SK-N-SH (cell line): ENCODE results near the gene FKBP6. TPM values are rescaled to one million over a fixed set of nuclear protein-coding genes. Genes with fewer than 3 reads are reported as not detected.
A peak's percentile ranks its signal among the peaks of the same experiment; 100 is the strongest.

Experiments
- CTCF ChIA-PET: fragments of 300-600, 350-600 bp; formaldehyde crosslinking; extraction: SDS; loops from one replicate; lab custom pipeline; 2021; lab: Yijun Ruan, JAX
- POLR2A ChIA-PET: fragments of 350-600 bp; sonication (Branson Sonifier 250); formaldehyde crosslinking; extraction: SDS; loops from one replicate; lab custom pipeline; 2020; ENCODE audit warnings: antibody characterized with exemption, inconsistent platforms; lab: Yijun Ruan, JAX
- DNase-seq: peaks from one replicate; pipeline ENCODE4 v3.0.0; 2012
- H2AFZ ChIP-seq: fragments of 200-600 bp; sonication (generic); 2 replicates; pipeline ENCODE4 v1.8.1; 2016; ENCODE audit warnings: antibody characterized with exemption, mild to moderate bottlenecking, low read depth
- H3F3A ChIP-seq: fragments of 200-600 bp; sonication (generic); replicated peaks from 2 replicates; pipeline ENCODE3; 2016; ENCODE audit warnings: antibody characterized with exemption, mild to moderate bottlenecking; ENCODE audit not compliant: insufficient read depth
- H3K27ac ChIP-seq, 2 experiments: fragments of 200-500 bp in 1 of 2; fragments of 200-600 bp in 1 of 2; sonication (Bioruptor generic) in 1 of 2; sonication (generic), shearing (Covaris generic) in 1 of 2; 2 replicates each; pipeline versions ENCODE4 v1.5.1 to v1.6.1; 2014 to 2016; ENCODE audit warnings: low read depth in 2 of 2, inconsistent platforms in 1 of 2, low read length in 1 of 2, mild to moderate bottlenecking in 1 of 2, mixed read lengths in 1 of 2
- H3K27me3 ChIP-seq: fragments of 200-600 bp; sonication (generic), shearing (Covaris generic); 2 replicates; pipeline ENCODE4 v1.6.1; 2016; ENCODE audit warnings: mixed run types; ENCODE audit not compliant: insufficient read depth
- H3K36me3 ChIP-seq, 2 experiments: fragments of 200-500 bp in 1 of 2; fragments of 200-600 bp in 1 of 2; sonication (Bioruptor generic) in 1 of 2; sonication (generic) in 1 of 2; replicated peaks in 1 of 2; 2 replicates each; pipeline versions ENCODE3 to v1.5.1; 2014 to 2016; ENCODE audit warnings: low read length in 1 of 2, mild to moderate bottlenecking in 1 of 2; ENCODE audit not compliant: insufficient read depth in 2 of 2, control insufficient read depth in 1 of 2
- H3K4me1 ChIP-seq, 2 experiments: fragments of 200-500 bp in 1 of 2; fragments of 200-600 bp in 1 of 2; sonication (Bioruptor generic) in 1 of 2; sonication (generic), shearing (Covaris generic) in 1 of 2; 2 replicates each; pipeline versions ENCODE4 v1.5.1 to v1.6.1; 2014 to 2016; ENCODE audit warnings: low read depth in 1 of 2, low read length in 1 of 2, mixed run types in 1 of 2; ENCODE audit not compliant: insufficient read depth in 2 of 2, control insufficient read depth in 1 of 2
- H3K4me2 ChIP-seq: fragments of 200-600 bp; sonication (generic), shearing (Covaris generic); 2 replicates; pipeline ENCODE4 v1.6.1; 2017; ENCODE audit warnings: mixed run types
- H3K4me3 ChIP-seq, 2 experiments: fragments of 200-500 bp in 1 of 2; fragments of 200-600 bp in 1 of 2; sonication (Bioruptor generic) in 1 of 2; sonication (generic), shearing (Covaris generic) in 1 of 2; 2 replicates each; pipeline versions ENCODE4 v1.5.1 to v1.8.1; 2014 to 2016; ENCODE audit warnings: low read depth in 2 of 2, inconsistent platforms in 1 of 2, low read length in 1 of 2, mild to moderate bottlenecking in 1 of 2, mixed read lengths in 1 of 2, moderate library complexity in 1 of 2
- H3K79me2 ChIP-seq: fragments of 200-600 bp; sonication (generic); 2 replicates; pipeline ENCODE4 v1.8.1; 2017; ENCODE audit warnings: mild to moderate bottlenecking; ENCODE audit not compliant: insufficient read depth
- H3K9ac ChIP-seq: fragments of 200-600 bp; sonication (generic); 2 replicates; pipeline ENCODE4 v1.6.1; 2017; ENCODE audit warnings: mixed run types
- H3K9me2 ChIP-seq: fragments of 200-600 bp; sonication (generic); 2 replicates; pipeline ENCODE4 v1.6.1; 2017; ENCODE audit warnings: mixed run types
- H3K9me3 ChIP-seq: fragments of 200-600 bp; sonication (generic); 2 replicates; pipeline ENCODE4 v1.6.1; 2017; ENCODE audit warnings: mixed run types, mild to moderate bottlenecking, moderate library complexity
- H4K20me1 ChIP-seq: fragments of 200-600 bp; sonication (generic); 2 replicates; pipeline ENCODE4 v1.6.1; 2017; ENCODE audit warnings: mild to moderate bottlenecking, mixed run types; ENCODE audit not compliant: insufficient read depth
- EP300 ChIP-seq, 2 experiments: IDR thresholded peaks; 2 replicates each; pipeline versions ENCODE4 v1.4.0 to v1.6.1; 2012; ENCODE audit warnings: borderline replicate concordance in 1 of 2, low read depth in 1 of 2, low read length in 1 of 2
- FOXJ3 ChIP-seq: sonication (generic); formaldehyde crosslinking; IDR thresholded peaks from 2 replicates; pipeline ENCODE4 v1.5.1; 2020; ENCODE audit warnings: mild to moderate bottlenecking, missing genetic modification reagents
- GABPA ChIP-seq: IDR thresholded peaks from 2 replicates; pipeline ENCODE4 v1.4.0; 2012; ENCODE audit warnings: low read depth, mild to moderate bottlenecking
- GATA2 ChIP-seq: sonication (generic); formaldehyde crosslinking; IDR thresholded peaks from 2 replicates; pipeline ENCODE4 v1.5.0; 2020; ENCODE audit warnings: mild to moderate bottlenecking, missing genetic modification reagents
- JUND ChIP-seq: IDR thresholded peaks from 2 replicates; pipeline ENCODE4 v1.4.0; 2012
- MXI1 ChIP-seq: IDR thresholded peaks from 2 replicates; pipeline ENCODE4 v1.6.1; 2012; ENCODE audit warnings: mild to moderate bottlenecking, low read depth, low read length, improper control_type of control experiment
- POLR2AphosphoS5 ChIP-seq: IDR thresholded peaks from 2 replicates; pipeline ENCODE4 v1.6.1; 2012; ENCODE audit warnings: low read depth, low read length
- RCOR1 ChIP-seq: fragments of 150-350 bp; IDR thresholded peaks from 2 replicates; pipeline ENCODE4 v1.6.1; 2017; ENCODE audit warnings: antibody characterized with exemption, low read length
- RFX5 ChIP-seq: IDR thresholded peaks from 2 replicates; pipeline ENCODE4 v1.6.1; 2012; ENCODE audit warnings: mild to moderate bottlenecking, improper control_type of control experiment, low read length
- RXRA ChIP-seq: IDR thresholded peaks from 2 replicates; pipeline ENCODE4 v1.4.0; 2012; ENCODE audit warnings: low read depth, mild to moderate bottlenecking, borderline replicate concordance
- TAF1 ChIP-seq: IDR thresholded peaks from 2 replicates; pipeline ENCODE4 v1.6.1; 2012; ENCODE audit warnings: low read depth, mild to moderate bottlenecking, low read length, moderate library complexity, borderline replicate concordance
- TCF12 ChIP-seq: IDR thresholded peaks from 2 replicates; pipeline ENCODE4 v1.4.0; 2012
- TEAD4 ChIP-seq: IDR thresholded peaks from 2 replicates; pipeline ENCODE4 v1.4.0; 2012; ENCODE audit warnings: mild to moderate bottlenecking, borderline replicate concordance; ENCODE audit not compliant: insufficient read depth
- YY1 ChIP-seq: IDR thresholded peaks from 2 replicates; pipeline ENCODE4 v1.4.0; 2012; ENCODE audit warnings: low read depth, mild to moderate bottlenecking
- WGBS: methylation state at CpG from one replicate; pipeline ENCODE4 v1.1.6; 2017; ENCODE audit warnings: low lambda C conversion rate; 5-methylcytosine and 5-hydroxymethylcytosine counted together
- polyA plus RNA-seq, 3 experiments: library from polyadenylated mRNA; depleted of rRNA; stranded (reverse); fragments of >200 nt; gene quantifications; 2 replicates each; pipeline ENCODE4 v1.2.3, GENCODE V29; 2012
- TF ChIP-seq, protein P1 (sequence below): fragments of 150-350 bp; IDR thresholded peaks from 2 replicates; pipeline ENCODE4 v1.6.1; 2016; ENCODE audit warnings: mild to moderate bottlenecking, low read depth, low read length
- TF ChIP-seq, protein P2 (sequence below): fragments of 150-350 bp; IDR thresholded peaks from 2 replicates; pipeline ENCODE4 v1.6.1; 2017; ENCODE audit warnings: antibody characterized with exemption, low read length, low read depth, borderline replicate concordance
- TF ChIP-seq, protein P3 (sequence below): IDR thresholded peaks from 2 replicates; pipeline ENCODE4 v1.4.0; 2012; ENCODE audit warnings: low read depth
- TF ChIP-seq, protein P4 (sequence below): IDR thresholded peaks from 2 replicates; pipeline ENCODE4 v1.6.1; 2012; ENCODE audit warnings: mild to moderate bottlenecking, low read depth, low read length, moderate library complexity
- TF ChIP-seq, protein P5 (sequence below): IDR thresholded peaks from 2 replicates; pipeline ENCODE4 v1.4.0; 2012; ENCODE audit warnings: low read depth, borderline replicate concordance

FKBP6 gene
- polyA plus RNA-seq, 1 of the 3 experiments (the other 2 are of a cell fraction): not detected

DNA sequence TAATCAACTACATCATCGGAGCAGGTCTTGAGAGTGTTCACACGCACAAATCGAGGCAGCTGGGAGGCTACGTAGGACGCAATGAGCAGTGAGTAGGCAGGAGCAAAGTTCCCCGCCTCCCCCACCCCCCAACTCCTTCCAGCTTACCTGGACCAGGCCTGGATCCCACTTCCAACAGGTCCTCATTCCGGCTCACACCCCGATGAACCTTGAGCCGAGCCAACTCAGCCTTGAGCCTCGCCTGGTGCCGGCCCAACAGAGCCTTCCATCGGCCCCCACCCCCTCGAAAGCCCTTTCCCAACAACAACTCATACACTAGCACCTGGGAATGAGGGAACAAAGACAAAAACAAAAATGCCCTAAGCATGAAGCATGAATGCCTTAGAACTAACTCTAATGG lies 20.5 kb upstream of the FKBP6 start:
- Histone ChIP-seq H3K9me3 (no peaks in the 10 kb centered on the region), H3K4me2 (peak overlapping the region; percentile 94), H3K4me1 (peaks cover 0 to 13% of the 10 kb centered on the region in 2 experiments; a peak in 1 of 4 replicates), H3K27ac (no peak overlapping the region), H3F3A (no peaks in the 10 kb centered on the region), H2AFZ (no peak overlapping the region), H3K4me3 (peak overlapping the region; percentile 69 to 98; a peak in 3 of 4 replicates), H3K27me3 (no peaks in the 10 kb centered on the region), H3K9me2 (no peaks in the 10 kb centered on the region), H3K79me2 (peaks cover 33% of the 10 kb centered on the region; the same call in 1 of the 2 replicates), H4K20me1 (no peaks in the 10 kb centered on the region), H3K9ac (no peak overlapping the region), H3K36me3 (peaks cover 10 to 27% of the 10 kb centered on the region in 2 experiments)
- TF ChIP-seq, protein P1, sequence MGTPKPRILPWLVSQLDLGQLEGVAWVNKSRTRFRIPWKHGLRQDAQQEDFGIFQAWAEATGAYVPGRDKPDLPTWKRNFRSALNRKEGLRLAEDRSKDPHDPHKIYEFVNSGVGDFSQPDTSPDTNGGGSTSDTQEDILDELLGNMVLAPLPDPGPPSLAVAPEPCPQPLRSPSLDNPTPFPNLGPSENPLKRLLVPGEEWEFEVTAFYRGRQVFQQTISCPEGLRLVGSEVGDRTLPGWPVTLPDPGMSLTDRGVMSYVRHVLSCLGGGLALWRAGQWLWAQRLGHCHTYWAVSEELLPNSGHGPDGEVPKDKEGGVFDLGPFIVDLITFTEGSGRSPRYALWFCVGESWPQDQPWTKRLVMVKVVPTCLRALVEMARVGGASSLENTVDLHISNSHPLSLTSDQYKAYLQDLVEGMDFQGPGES: no peak
- TF ChIP-seq RFX5 (no peak), TAF1 (no peak), JUND (no peak), GATA2 (CRISPR knock-in tag) (no peak), FOXJ3 (CRISPR knock-in tag) (no peak), POLR2AphosphoS5 (no peak), MXI1 (no peak), RXRA (no peak), YY1 (no peak), GABPA (no peak), RCOR1 (no peak), TCF12 (no peak), TEAD4 (no peak), EP300 (IDR thresholded peaks at IDR 0.05; ENCODE audit: borderline replicate concordance in 1 of 2, low read depth in 1 of 2, low read length in 1 of 2) (no peak)
- TF ChIP-seq, protein P2, sequence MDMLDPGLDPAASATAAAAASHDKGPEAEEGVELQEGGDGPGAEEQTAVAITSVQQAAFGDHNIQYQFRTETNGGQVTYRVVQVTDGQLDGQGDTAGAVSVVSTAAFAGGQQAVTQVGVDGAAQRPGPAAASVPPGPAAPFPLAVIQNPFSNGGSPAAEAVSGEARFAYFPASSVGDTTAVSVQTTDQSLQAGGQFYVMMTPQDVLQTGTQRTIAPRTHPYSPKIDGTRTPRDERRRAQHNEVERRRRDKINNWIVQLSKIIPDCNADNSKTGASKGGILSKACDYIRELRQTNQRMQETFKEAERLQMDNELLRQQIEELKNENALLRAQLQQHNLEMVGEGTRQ: no peak
- TF ChIP-seq, protein P3, sequence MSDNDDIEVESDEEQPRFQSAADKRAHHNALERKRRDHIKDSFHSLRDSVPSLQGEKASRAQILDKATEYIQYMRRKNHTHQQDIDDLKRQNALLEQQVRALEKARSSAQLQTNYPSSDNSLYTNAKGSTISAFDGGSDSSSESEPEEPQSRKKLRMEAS: no peak
- TF ChIP-seq, protein P4, sequence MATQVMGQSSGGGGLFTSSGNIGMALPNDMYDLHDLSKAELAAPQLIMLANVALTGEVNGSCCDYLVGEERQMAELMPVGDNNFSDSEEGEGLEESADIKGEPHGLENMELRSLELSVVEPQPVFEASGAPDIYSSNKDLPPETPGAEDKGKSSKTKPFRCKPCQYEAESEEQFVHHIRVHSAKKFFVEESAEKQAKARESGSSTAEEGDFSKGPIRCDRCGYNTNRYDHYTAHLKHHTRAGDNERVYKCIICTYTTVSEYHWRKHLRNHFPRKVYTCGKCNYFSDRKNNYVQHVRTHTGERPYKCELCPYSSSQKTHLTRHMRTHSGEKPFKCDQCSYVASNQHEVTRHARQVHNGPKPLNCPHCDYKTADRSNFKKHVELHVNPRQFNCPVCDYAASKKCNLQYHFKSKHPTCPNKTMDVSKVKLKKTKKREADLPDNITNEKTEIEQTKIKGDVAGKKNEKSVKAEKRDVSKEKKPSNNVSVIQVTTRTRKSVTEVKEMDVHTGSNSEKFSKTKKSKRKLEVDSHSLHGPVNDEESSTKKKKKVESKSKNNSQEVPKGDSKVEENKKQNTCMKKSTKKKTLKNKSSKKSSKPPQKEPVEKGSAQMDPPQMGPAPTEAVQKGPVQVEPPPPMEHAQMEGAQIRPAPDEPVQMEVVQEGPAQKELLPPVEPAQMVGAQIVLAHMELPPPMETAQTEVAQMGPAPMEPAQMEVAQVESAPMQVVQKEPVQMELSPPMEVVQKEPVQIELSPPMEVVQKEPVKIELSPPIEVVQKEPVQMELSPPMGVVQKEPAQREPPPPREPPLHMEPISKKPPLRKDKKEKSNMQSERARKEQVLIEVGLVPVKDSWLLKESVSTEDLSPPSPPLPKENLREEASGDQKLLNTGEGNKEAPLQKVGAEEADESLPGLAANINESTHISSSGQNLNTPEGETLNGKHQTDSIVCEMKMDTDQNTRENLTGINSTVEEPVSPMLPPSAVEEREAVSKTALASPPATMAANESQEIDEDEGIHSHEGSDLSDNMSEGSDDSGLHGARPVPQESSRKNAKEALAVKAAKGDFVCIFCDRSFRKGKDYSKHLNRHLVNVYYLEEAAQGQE: no peak
- TF ChIP-seq, protein P5, sequence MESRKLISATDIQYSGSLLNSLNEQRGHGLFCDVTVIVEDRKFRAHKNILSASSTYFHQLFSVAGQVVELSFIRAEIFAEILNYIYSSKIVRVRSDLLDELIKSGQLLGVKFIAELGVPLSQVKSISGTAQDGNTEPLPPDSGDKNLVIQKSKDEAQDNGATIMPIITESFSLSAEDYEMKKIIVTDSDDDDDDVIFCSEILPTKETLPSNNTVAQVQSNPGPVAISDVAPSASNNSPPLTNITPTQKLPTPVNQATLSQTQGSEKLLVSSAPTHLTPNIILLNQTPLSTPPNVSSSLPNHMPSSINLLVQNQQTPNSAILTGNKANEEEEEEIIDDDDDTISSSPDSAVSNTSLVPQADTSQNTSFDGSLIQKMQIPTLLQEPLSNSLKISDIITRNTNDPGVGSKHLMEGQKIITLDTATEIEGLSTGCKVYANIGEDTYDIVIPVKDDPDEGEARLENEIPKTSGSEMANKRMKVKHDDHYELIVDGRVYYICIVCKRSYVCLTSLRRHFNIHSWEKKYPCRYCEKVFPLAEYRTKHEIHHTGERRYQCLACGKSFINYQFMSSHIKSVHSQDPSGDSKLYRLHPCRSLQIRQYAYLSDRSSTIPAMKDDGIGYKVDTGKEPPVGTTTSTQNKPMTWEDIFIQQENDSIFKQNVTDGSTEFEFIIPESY: no peak
- ChIA-PET POLR2A (no interaction called here), CTCF (interaction anchor here (1.4 kb wide), 1 partner anchor 144 kb away, joined by 5 read pairs; no protein-coding TSS in a partner anchor)
- 96% methylated on average over 13 of the region's 13 CpGs for WGBS
- DNase-seq: no peak
